CD1c-positive myeloid dendritic cell (primary cell): Measurements from ENCODE around the gene HGD.

Experiments used
- DNase-seq: peaks from one replicate; pipeline ENCODE4 v3.0.0-alpha.2; 2016; ENCODE audit errors: extremely low spot score

HGD gene

DNA sequence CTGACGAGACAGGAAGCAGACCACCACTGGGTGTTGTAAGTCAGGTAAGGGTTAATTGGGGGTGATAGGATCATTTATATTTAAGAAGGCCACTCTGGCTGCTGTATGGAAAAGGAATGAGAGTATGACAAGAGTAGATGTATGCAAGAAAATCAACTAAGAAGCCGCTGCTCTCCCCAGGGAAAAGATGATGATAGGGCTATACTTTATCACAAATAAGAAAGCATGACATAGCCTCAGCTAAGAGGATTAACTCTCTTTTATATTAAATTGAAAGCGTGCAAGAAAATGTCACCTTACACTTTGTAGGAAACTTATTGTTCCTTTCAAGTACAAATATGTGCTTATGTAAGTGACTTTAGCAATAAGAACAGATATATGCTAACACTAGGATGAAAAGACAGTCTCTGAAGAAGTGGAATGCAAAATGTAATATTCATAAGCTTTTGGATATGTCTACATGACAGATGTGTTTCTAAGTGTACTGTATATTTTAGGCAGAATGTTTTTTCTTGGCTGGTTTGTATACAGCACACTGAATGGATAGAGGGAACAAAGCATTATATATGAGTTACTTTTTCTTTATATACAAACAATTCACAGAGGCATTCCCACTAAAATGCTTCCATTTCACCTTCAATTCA lies 94.6 kb downstream of the HGD start:
- no peak for DNase-seq
